Stimulated activated CD4-positive, alpha-beta T cell treated with anti-CD3 and anti-CD28 coated beads, Interleukin-12 subunit alpha, Interleukin-12 subunit beta, amount 100 ng/mL, for 24 hours (primary cell): Measurements from ENCODE around the gene ADAMTSL4.

Experiments
- DNase-seq, 2 experiments: peaks; one replicate each; pipeline ENCODE4 v3.0.0-alpha.2; 2020; ENCODE audit warnings: low read depth in 2 of 2

ADAMTSL4 gene

GRCh38 chr1:150548632-150549495 lies at the start of gene ADAMTSL4:
ADAMTSL4 (plus strand) TSS chr1:150549408; CDS start chr1:150552289, 2,881 bp downstream.
- DNase-seq, result no peak

GRCh38 chr1:150505431-150505830 lies 43.8 kb upstream of the ADAMTSL4 start:
- DNase-seq, result no peak

- DNase-seq, result no peak
Measured at GRCh38 chr1:150507912-150508864, 41.0 kb upstream of the ADAMTSL4 start, which contains the start of gene ECM1. ECM1 (plus strand) TSS chr1:150508109; CDS start chr1:150508210, 101 bp downstream.

- no peak for DNase-seq
Measured at GRCh38 chr1:150508982-150509381, 40.2 kb upstream of the ADAMTSL4 start.

- no peak for DNase-seq
Measured at GRCh38 chr1:150511551-150511950, 37.7 kb upstream of the ADAMTSL4 start.

GRCh38 chr1:150511985-150512660 lies 37.1 kb upstream of the ADAMTSL4 start:
- no peak for DNase-seq

- DNase-seq, result no peak
Measured at GRCh38 chr1:150512846-150513245, 36.4 kb upstream of the ADAMTSL4 start.

- DNase-seq, result no peak
Measured at GRCh38 chr1:150513351-150513791, 35.8 kb upstream of the ADAMTSL4 start.

- DNase-seq, result no peak
Measured at GRCh38 chr1:150514260-150514659, 34.9 kb upstream of the ADAMTSL4 start.

- no peak for DNase-seq
Measured at GRCh38 chr1:150514913-150515327, 34.3 kb upstream of the ADAMTSL4 start.

GRCh38 chr1:150515328-150516049 lies 33.7 kb upstream of the ADAMTSL4 start, which contains the start of gene FALEC:
FALEC (plus strand) TSS chr1:150515752.
- peak; percentile 81 to 87 for DNase-seq

- no peak for DNase-seq
Measured at GRCh38 chr1:150516050-150516591, 33.1 kb upstream of the ADAMTSL4 start.

- DNase-seq, result no peak
Measured at GRCh38 chr1:150516616-150517015, 32.6 kb upstream of the ADAMTSL4 start.

GRCh38 chr1:150521196-150521968 lies 27.8 kb upstream of the ADAMTSL4 start:
- DNase-seq, result no peak

GRCh38 chr1:150525348-150525747 lies 23.9 kb upstream of the ADAMTSL4 start:
- no peak for DNase-seq

- DNase-seq, result no peak
Measured at GRCh38 chr1:150528196-150528595, 21.0 kb upstream of the ADAMTSL4 start.

- no peak for DNase-seq
Measured at GRCh38 chr1:150529017-150529416, 20.2 kb upstream of the ADAMTSL4 start.

GRCh38 chr1:150530491-150531159 lies 18.6 kb upstream of the ADAMTSL4 start:
- DNase-seq, result no peak

GRCh38 chr1:150532860-150533259 lies 16.3 kb upstream of the ADAMTSL4 start:
- no peak for DNase-seq
